GM10847 (cell line): Measurements from ENCODE around the gene STXBP1.

Experiments used
- POLR2A ChIP-seq: IDR thresholded peaks from 2 replicates; pipeline ENCODE4 v1.6.1; 2011; ENCODE audit not compliant: insufficient read length; ENCODE audit errors: extremely low read depth

Gene STXBP1

GRCh38 chr9:127611899-127612790 lies at the start of gene STXBP1:
Gene STXBP1 (plus strand): TSS chr9:127612277. CDS start chr9:127612404, 127 bp downstream.
- TF ChIP-seq POLR2A = no peak

GRCh38 chr9:127562279-127562796 lies 49.7 kb upstream of the STXBP1 start:
- no peak for TF ChIP-seq POLR2A

DNA sequence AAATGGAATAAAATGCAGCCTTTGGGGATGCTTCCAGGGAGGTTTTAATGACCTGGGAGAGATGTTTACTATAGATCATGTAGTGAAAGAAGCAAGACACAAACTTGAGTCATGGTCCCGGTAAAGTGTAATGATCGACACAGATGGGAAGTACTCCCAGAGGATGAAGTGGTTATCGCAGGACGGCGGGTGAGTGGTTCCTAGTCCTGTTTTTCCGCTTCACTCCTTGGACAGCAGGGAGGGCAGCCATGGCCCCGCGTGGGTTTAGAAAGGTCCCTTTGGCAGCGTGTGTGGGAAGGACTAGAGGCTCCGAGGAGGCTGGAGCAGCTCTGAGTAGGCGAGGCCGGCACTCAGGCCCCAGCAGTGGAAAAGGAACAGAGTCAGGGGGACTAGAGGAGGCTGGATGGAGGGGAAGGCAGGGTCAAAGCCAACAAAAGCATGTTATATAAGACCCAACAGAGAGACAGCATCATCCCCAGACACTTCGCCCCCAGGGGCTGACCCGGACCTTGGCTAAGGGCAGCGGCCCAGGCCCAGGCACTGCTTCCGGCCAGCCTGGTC lies 49.2 kb upstream of the STXBP1 start:
- TF ChIP-seq POLR2A = no peak

GRCh38 chr9:127563579-127563978 lies 48.5 kb upstream of the STXBP1 start:
- TF ChIP-seq POLR2A = no peak

DNA sequence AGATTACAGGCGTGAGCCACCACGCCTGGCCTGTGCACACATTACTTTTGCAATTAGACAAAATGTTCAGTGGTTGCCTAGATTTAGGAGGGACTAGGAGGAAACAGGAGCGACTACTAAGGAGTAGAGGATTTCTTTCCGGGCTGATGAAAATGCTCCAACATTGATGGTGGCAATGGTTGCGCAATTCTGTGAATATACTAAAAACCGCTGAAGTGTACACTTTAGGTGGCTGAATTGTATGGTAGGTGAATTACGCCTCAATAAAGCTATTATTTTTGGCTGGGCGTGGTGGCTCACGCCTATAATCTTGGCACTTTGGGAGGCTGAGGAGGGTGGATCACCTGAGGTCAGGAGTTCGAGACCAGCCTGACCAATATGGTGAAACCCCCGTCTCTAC lies 46.8 kb upstream of the STXBP1 start:
- no peak for TF ChIP-seq POLR2A

DNA sequence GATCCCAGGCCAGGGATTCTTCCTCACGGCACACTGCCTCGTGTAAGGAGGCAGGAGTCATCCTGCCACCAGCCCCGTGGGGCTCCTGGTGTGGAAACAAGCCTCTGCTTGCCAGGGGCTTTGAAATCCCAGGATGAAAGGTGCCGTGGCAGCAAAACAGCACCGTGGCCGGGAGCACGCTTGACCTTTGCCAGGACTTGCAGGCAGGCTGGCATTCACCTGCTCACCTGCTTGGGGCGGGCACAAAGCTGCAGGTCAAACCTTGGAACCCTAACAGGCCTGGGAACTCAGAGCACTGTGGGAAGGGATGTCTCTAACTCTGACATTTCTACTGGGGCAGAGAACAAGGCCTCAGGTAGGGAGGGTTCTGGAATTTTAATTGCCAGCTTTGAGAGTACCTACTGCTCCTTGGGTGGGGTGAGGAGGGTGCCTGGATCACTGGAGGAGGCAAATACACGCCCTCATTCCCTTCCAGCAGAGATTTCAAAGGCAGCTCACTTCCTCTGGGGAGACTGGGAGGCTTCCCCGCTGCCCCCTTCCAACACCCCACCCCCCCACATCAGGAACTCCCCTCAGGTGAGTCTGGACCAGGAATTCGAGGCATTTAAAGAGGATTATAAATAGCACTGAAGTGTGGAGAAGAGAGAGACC lies 45.6 kb upstream of the STXBP1 start:
- TF ChIP-seq POLR2A = no peak

DNA sequence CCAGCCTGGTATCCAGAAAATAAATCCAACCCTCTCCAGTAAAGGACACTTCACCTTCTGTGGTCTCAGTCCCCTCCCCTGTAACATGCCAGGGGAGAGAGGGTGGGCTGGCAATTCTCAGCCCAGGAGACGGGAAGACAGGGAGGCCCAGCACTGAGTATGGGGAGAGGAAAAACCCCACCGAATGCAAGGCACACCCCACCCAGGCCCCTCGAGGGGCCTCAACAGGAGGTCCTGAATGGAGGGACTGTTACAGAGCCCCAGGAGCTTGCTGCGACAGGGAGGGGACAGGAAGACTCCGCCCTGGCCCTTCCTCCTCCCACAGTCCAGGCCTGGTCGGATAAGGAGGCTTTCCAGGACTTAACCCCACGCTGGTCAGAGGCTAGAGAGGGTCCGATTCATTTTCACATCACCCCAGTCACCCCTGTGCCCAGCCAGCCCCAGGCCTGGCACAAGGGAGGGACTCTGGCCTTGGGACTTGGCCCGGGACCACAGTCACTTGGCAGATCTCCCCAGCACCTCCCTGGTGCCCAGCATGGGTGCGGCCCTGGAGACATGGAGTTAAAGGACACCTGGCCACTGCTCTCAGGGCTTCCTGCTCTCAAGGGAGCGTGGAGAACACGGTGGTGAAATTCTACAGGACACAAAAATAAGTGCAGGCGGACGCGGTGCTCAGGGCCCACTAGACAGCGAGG lies 44.9 kb upstream of the STXBP1 start:
- no peak for TF ChIP-seq POLR2A

DNA sequence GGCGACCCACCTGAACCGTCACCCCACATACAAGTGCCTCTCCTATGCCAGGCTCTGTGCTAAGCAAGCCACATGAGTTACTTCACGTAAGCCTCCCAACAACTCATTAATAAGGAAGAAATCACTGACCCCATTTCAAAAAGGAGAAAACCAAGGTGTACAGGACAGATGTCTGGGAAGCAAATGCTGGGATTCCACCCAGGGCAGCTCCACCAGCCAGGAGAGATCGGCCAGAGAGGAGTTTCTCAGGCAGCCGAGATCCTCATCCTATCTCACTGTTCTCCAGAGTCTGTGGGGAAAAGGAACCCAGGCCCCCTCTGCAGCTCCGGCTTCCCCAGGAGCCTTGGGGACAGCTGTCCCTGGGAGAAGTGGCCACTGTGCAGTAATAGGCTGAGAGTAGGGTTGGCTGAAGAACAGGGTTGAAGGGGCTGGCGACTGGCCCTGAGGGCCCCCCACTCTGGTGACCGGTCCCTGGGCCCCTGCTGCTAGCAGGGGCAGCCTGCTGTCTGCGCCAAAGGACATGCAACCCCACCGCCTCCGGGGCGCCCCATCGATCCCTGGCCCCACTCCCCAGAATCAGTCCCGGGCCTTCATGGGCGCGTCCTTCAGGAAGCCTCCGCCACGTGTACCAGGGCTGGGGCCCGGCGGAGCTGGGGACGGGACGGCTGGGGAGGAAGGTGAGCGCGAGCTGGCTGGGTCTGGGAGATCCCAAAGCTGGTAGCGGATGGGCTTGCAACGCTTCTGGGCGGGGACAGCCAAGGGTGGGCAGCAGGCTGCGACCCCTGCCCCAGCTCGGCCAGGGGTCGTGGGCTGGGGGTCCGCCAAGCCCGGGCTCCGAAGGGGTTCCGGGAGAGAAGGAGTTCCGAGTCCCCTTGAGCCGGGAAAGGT lies 44.1 kb upstream of the STXBP1 start:
- no peak for TF ChIP-seq POLR2A

DNA sequence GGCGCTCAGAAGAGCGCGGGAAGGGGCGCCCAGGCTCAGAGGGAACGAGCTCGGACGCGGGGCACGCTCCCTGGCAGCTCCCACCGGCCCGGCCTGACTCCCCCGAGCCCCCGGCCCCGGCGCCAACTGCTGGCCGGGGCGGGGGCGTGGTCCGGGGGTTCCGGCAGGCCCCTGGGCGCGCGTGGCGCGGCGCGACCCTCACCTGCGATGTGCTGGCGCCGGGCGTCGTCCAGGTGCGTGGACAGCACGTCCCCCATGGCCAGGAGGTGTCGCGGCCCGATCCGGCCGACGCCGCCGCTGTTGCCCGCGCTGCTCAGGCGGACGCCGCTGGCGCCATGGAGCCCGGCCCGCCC lies 43.5 kb upstream of the STXBP1 start:
- TF ChIP-seq POLR2A = no peak

GRCh38 chr9:127568971-127569885 lies 42.8 kb upstream of the STXBP1 start:
- no peak for TF ChIP-seq POLR2A

GRCh38 chr9:127569886-127570401 lies 42.1 kb upstream of the STXBP1 start:
- no peak for TF ChIP-seq POLR2A

DNA sequence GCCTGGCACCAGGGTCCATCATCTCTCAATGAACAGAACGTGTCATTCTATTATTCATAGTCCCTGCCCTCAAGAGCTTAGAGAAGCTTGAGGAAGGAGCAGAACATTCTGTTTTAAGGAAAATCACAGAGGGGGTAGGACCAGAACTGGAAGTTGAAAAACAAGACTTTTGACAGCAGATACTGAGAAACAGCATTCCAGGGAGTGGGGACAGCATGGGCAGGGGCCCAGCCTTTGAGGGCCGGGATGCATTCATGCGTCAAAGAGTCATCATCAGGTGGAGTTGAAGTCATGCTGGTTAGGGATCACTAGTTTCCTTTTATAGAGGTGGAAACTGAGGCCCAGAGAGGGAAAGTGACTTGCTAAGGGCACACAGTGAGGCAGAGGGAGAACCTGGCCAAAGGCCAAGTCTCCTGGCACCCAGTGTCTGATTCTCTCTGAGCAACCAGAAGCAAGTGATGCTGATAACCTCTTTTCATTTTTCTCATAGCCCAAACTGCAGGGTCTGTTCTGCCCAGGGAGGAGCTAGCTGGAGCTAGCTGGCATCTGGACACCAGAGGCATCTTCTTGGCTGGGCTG lies 41.5 kb upstream of the STXBP1 start:
- no peak for TF ChIP-seq POLR2A

- TF ChIP-seq POLR2A = no peak
Measured at GRCh38 chr9:127571971-127572370, 40.1 kb upstream of the STXBP1 start.
